ENCODE data around the gene INSR.
"Not testable (repeated sequence)": the region's sequence is repeated elsewhere in the genome, so short reads cannot be mapped to it uniquely, and the experiment has no call there.

Gene INSR

GRCh38 chr19:7078008-7078407 lies 216.2 kb downstream of the INSR start:
- no peak for DNase-seq

- DNase-seq, result no peak
These were observed 218.1 kb downstream of the INSR start for GRCh38 chr19:7076151-7076550.

GRCh38 chr19:7074705-7075282 lies 219.4 kb downstream of the INSR start:
- DNase-seq, result no peak

- DNase-seq, result no peak
These were observed 221.7 kb downstream of the INSR start for GRCh38 chr19:7072541-7072940.

GRCh38 chr19:7069904-7070226 lies 224.3 kb downstream of the INSR start:
- DNase-seq, result no peak

GRCh38 chr19:7069042-7069903 lies 224.9 kb downstream of the INSR start, which contains the start of gene ZNF557:
TSS of gene ZNF557 (plus strand) at chr19:7069703. CDS start at chr19:7075075, 5,372 bp downstream.
- DNase-seq, result peak; percentile 84

- no peak for DNase-seq
These were observed 225.6 kb downstream of the INSR start for GRCh38 chr19:7068599-7068998.

GRCh38 chr19:7067716-7068115 lies 226.5 kb downstream of the INSR start:
- no peak for DNase-seq

GRCh38 chr19:7067122-7067521 lies 227.1 kb downstream of the INSR start:
- not testable (repeated sequence) for DNase-seq

- no peak for DNase-seq
These were observed 230.3 kb downstream of the INSR start for GRCh38 chr19:7063764-7064418.

- DNase-seq, result no peak
These were observed 230.9 kb downstream of the INSR start for GRCh38 chr19:7063339-7063738.

Measured in NCI-H2029 treated with DMSO at 0.1 percent for 48 hours (cell line).